H1 (cell line): ENCODE measurements around the gene CTDNEP1. TPM values are rescaled to one million over a fixed set of nuclear protein-coding genes. Genes with fewer than 3 reads are reported as not detected.

Experiments
- CBX5 ChIP-seq: fragments of 300-800, 300-1000 bp; sonication (generic); IDR thresholded peaks from 2 replicates; pipeline ENCODE4 v1.7.1; 2016; ENCODE audit warnings: antibody characterized with exemption, low read length, low read depth
- EGR1 ChIP-seq: IDR thresholded peaks from 2 replicates; pipeline ENCODE4 v1.6.1; 2011; ENCODE audit warnings: low read depth, low read length, borderline replicate concordance
- HDAC6 ChIP-seq: IDR thresholded peaks from one replicate; pipeline ENCODE4 v1.7.1; 2012; ENCODE audit warnings: low read depth, mild to moderate bottlenecking, inconsistent platforms, low read length, moderate library complexity
- PHF8 ChIP-seq: fragments of 200-600 bp; sonication (generic); conservative IDR thresholded peaks from 2 replicates; pipeline ENCODE4 v1.7.1; 2012; ENCODE audit warnings: low read depth, mild to moderate bottlenecking, inconsistent platforms, low read length, moderate library complexity
- POLR2AphosphoS5 ChIP-seq: IDR thresholded peaks from 2 replicates; pipeline ENCODE4 v1.6.1; 2011; ENCODE audit warnings: low read depth, low read length
- RXRA ChIP-seq: IDR thresholded peaks from 2 replicates; pipeline ENCODE4 v1.6.1; 2011; ENCODE audit warnings: low read depth, mild to moderate bottlenecking, low read length, moderate library complexity; ENCODE audit not compliant: insufficient read depth
- ZNF274 ChIP-seq: IDR thresholded peaks from 2 replicates; pipeline ENCODE4 v1.7.0; 2012; ENCODE audit warnings: low read length, borderline replicate concordance; ENCODE audit errors: extremely low read depth
- polyA plus RNA-seq, 7 experiments: library from polyadenylated mRNA; depleted of rRNA in 3 of 7; stranded (reverse) in 5 of 7; unstranded in 2 of 7; fragments of >200 nt in 5 of 7; fragments of 200-250 nt in 2 of 7; gene quantifications; 1 replicate in 5 of 7; 2 replicates in 1 of 7; 4 replicates in 1 of 7; pipeline versions ENCODE4 v1.2.1 to v1.2.3, GENCODE V29; 2011 to 2013; ENCODE audit warnings: missing spikeins in 2 of 7, mixed read lengths in 2 of 7
- total RNA-seq: library from RNA; stranded (reverse); fragmentation: NEBNext Ultra II Directional; extraction: Animal tissue kit (Norgen Biotek cat#: 25700); gene quantifications from 2 replicates; pipeline ENCODE4 v1.2.1, GENCODE V29; 2021

The CTDNEP1 gene
- total and polyA plus RNA-seq, 2 of the 8 experiments (the other 6 are each of a cell fraction or from before 2014, with no cell fraction given), result 114 to 123 TPM

GRCh38 chr17:7235693-7236665, 15.6 kb downstream of the CTDNEP1 start (continued):
- no peak for TF ChIP-seq ZNF274
- no peak for TF ChIP-seq RXRA
- no peak for TF ChIP-seq PHF8
- no peak for TF ChIP-seq HDAC6
- TF ChIP-seq POLR2AphosphoS5, result no peak
- no peak for TF ChIP-seq EGR1
- TF ChIP-seq CBX5, result no peak
